ENCODE measurements around the gene RSRC2.

- TF ChIP-seq TARDBP (IDR thresholded peaks at IDR 0.05) (no peak), FOXM1 (IDR thresholded peaks at IDR 0.05; ENCODE audit: borderline replicate concordance) (no peak), NFRKB (IDR thresholded peaks at IDR 0.05) (no peak), ARNT (IDR thresholded peaks at IDR 0.05) (no peak), ZNF384 (IDR thresholded peaks at IDR 0.05) (no peak), SP1 (IDR thresholded peaks at IDR 0.05) (no peak)
Observed at GRCh38 chr12:122491991-122492390, 34.7 kb downstream of the RSRC2 start.

Data from HEK293T (cell line).